GM06990 (cell line): Measurements from ENCODE around the gene DMRT1.
A peak's percentile ranks its signal among the peaks of the same experiment; 100 is the strongest.

Source experiments
- DNase-seq: peaks from one replicate; pipeline ENCODE4 v3.0.0-alpha.2; 2011; ENCODE audit not compliant: insufficient read length; ENCODE audit errors: extremely low read depth
- H3K27me3 ChIP-seq: replicated peaks from 2 replicates; pipeline ENCODE4 v1.6.0; 2011; ENCODE audit warnings: low read length; ENCODE audit not compliant: control insufficient read depth, insufficient read depth
- H3K36me3 ChIP-seq: 2 replicates; pipeline ENCODE4 v1.5.1; 2011; ENCODE audit warnings: low read length; ENCODE audit not compliant: control insufficient read depth, insufficient read depth
- H3K4me3 ChIP-seq: replicated peaks from 2 replicates; pipeline ENCODE4 v1.5.1; 2011; ENCODE audit warnings: low read depth, mild to moderate bottlenecking, control low read depth, low read length
- TF ChIP-seq, protein P1 (sequence below): IDR thresholded peaks from 2 replicates; pipeline ENCODE4 v1.5.1; 2011; ENCODE audit warnings: low read length, control low read depth, mild to moderate bottlenecking, inconsistent platforms; ENCODE audit not compliant: insufficient read depth, poor library complexity, severe bottlenecking

The DMRT1 gene

DNA sequence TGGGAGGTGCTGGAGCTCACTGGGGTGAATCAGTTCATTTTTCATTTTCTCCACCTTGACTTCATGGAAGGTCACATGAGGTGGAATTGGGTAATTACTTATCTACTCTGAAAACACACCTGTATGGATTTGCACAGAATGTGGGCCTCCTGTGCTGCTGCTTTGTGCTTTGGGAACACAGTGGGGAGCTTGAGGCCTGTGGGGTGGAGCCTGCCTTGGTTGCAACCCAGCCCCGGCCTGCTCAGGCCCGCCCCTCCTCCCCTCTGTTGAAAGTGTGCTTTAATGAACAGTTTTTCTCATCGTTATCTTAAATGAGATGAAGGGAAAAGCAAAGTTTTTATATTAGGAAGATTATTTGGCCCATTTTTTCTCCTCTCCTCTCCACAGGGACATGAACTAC lies 106.5 kb downstream of the DMRT1 start:
- TF ChIP-seq, protein P1, sequence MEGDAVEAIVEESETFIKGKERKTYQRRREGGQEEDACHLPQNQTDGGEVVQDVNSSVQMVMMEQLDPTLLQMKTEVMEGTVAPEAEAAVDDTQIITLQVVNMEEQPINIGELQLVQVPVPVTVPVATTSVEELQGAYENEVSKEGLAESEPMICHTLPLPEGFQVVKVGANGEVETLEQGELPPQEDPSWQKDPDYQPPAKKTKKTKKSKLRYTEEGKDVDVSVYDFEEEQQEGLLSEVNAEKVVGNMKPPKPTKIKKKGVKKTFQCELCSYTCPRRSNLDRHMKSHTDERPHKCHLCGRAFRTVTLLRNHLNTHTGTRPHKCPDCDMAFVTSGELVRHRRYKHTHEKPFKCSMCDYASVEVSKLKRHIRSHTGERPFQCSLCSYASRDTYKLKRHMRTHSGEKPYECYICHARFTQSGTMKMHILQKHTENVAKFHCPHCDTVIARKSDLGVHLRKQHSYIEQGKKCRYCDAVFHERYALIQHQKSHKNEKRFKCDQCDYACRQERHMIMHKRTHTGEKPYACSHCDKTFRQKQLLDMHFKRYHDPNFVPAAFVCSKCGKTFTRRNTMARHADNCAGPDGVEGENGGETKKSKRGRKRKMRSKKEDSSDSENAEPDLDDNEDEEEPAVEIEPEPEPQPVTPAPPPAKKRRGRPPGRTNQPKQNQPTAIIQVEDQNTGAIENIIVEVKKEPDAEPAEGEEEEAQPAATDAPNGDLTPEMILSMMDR, result no peak
- no peak overlapping the region for H3K4me3 ChIP-seq
- DNase-seq, result no peak
- no peaks in the 10 kb centered on the region for H3K36me3 ChIP-seq
- no peaks in the 10 kb centered on the region for H3K27me3 ChIP-seq

DNA sequence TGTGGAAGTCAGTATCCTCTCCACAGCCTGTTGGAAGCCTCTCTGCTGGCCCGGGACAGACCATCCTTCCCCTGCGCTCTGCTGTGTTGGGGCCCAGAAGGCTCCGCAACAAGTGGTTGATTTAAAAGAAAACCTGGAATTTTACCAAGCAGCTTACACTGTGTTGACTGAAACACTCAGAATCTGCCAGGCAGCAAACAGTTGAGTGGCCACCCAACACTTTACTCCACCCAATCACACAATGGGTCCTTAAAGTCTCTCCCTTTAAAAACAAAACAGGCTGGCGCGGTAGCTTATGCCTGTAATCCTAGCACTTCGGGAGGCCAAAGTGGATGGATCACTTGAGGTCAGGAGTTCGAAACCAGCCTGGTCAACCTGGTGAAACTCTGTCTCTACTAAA lies 107.0 kb downstream of the DMRT1 start:
- no peaks in the 10 kb centered on the region for H3K36me3 ChIP-seq
- no peak for DNase-seq
- no peaks in the 10 kb centered on the region for H3K27me3 ChIP-seq
- no peak overlapping the region for H3K4me3 ChIP-seq
- TF ChIP-seq, protein P1, result no peak

DNA sequence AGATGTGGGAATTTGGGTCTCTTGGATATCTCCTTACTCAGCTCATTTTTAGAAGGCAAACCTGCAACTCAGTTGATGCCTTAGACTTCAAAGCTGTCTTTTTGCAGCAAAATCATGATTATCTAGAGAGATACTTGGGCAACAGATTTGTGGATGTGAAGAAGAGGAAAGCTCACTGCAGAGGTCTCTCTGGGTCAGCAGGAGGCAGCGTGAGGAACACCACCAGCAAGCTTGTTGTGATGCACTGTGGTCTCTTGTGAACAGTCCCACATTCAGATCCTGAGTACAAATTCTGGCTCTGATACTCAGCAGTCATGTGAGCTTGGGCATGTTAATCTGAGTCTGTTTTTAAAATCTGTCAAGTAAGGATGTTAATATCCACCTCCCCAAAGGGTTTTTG lies 108.6 kb downstream of the DMRT1 start:
- Histone ChIP-seq H3K4me3 (no peak overlapping the region), H3K36me3 (no peaks in the 10 kb centered on the region), H3K27me3 (no peaks in the 10 kb centered on the region)
- TF ChIP-seq, protein P1, result peak; percentile 19
- no peak for DNase-seq

DNA sequence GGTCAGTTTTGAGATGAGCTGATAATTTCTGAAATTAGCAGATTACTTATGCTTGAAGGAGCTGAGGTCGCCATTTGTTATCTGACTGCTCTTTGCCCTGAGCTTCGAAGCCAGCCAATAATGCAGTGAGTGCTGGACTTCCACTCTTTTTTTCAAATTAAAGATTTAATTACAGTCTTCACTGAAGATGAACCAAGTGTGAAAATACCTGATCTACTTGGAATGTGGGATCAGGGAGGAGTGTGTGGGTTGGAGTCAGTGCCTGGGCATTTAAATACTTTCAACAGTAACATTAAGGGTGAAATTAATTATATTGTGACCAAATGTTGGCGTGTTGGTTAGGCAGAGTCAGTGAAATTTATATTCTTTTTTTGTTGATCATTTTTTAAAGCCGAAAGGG lies 111.0 kb downstream of the DMRT1 start:
- no peaks in the 10 kb centered on the region for H3K36me3 ChIP-seq
- TF ChIP-seq, protein P1, result no peak
- H3K27me3 ChIP-seq, result no peaks in the 10 kb centered on the region; the same call in 1 of the 2 replicates
- no peak for DNase-seq
- H3K4me3 ChIP-seq, result no peak overlapping the region

DNA sequence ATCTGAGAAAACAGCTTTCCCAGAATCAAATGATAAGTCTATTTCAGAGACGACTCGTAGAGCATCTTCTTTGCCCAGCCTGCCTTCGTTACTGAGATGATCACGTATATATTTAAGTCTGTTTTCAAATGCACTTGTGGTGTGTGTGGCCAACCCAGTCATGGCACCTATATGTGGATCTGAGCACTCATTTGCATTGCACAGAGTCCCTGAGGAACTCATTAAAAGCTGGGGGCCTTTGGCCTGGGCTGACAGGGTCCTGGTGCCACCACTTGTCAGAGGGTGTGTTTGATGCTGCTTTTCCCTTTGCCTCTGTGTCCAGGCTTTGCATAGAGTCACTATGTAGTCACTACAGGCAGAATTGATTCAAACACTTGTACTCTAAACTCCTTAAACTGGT lies 117.6 kb downstream of the DMRT1 start:
- DNase-seq, result no peak
- TF ChIP-seq, protein P1, result no peak
- Histone ChIP-seq H3K27me3 (peaks cover 1% of the 10 kb centered on the region), H3K4me3 (no peak overlapping the region), H3K36me3 (no peaks in the 10 kb centered on the region)

DNA sequence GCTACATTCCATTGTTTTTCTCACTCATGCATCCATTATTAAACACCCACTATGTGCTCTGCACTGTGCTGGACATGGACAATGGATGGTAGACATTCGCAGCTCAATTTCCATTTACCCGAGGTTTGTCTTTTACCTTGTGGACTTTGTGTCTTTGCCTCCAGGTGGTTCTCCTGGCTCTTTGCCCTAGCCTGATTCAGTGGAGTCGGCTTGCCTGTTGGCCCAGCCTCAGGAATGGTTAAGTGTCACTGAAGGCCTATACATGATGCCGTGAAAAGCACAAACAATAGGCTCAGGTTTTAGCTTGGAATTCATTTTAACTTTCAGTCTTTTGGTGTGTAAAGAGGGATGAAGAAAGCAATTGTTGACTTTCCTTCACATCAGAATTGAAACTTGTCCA lies 118.4 kb downstream of the DMRT1 start:
- no peak for DNase-seq
- H3K36me3 ChIP-seq, result no peaks in the 10 kb centered on the region
- peaks cover 1% of the 10 kb centered on the region for H3K27me3 ChIP-seq
- no peak overlapping the region for H3K4me3 ChIP-seq
- TF ChIP-seq, protein P1, result no peak
